ENCODE results near the gene E4F1.

- TF ChIP-seq GATA2 (IDR thresholded peaks at IDR 0.05; ENCODE audit: low read depth, low read length) (no peak), GATA3 (IDR thresholded peaks at IDR 0.05; ENCODE audit: low read depth, low read length) (no peak)
Measured at GRCh38 chr16:2223942-2224486, 623 bp downstream of the E4F1 start.

All from SH-SY5Y (cell line).